ENCODE results near the gene MEG3. TPM values are rescaled to one million over a fixed set of nuclear protein-coding genes. Genes with fewer than 3 reads are reported as not detected.

The MEG3 gene
- total RNA-seq (2014; rRNA removed; shearing (Covaris generic)) = 0.08 TPM in 1 of 2 replicates, not detected in the other
- polyA plus RNA-seq (2015; cell fraction: cytosol; rRNA removed) = not detected in 2 replicates
- polyA plus RNA-seq (2015; cell fraction: nucleus; rRNA removed) = 0.11 TPM in 1 of 2 replicates, not detected in the other

DNA sequence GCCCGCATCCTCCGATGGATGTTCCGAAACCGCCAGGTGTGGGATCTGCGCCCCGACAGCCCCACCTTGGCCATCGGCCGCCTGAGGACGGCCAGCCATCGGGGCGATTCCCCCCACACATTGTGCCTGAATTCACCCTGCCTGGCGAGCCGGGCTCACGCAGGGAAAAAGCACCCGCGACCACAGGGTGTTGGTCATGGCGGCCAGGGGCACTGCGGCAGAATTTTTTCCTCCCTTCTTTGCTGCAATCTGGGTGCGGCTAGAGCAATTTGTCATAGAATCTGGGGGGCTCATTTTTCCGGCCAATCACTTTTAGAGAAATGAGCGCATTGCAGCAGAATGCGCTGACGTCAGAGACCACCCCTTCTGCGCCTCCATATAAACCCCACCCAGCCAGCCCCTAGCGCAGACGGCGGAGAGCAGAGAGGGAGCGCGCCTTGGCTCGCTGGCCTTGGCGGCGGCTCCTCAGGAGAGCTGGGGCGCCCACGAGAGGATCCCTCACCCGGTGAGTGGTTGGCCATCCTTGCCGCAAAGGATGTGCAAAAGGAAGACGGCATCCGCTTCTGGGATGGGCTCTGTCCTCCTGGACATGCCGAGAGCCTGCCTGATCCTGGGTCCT is at the start of gene MEG3:
Gene MEG3, plus strand, starts transcription at position 406 of the 619 bp plus-strand sequence.
- in situ Hi-C loops (cut with HindIII; ENCODE audit: low pct_unique_long_range_greater_than_20kb, low sequenced_read_pairs) = no loop called here
- DNase-seq (ENCODE audit: low read depth, low spot score) = no peak

DNA sequence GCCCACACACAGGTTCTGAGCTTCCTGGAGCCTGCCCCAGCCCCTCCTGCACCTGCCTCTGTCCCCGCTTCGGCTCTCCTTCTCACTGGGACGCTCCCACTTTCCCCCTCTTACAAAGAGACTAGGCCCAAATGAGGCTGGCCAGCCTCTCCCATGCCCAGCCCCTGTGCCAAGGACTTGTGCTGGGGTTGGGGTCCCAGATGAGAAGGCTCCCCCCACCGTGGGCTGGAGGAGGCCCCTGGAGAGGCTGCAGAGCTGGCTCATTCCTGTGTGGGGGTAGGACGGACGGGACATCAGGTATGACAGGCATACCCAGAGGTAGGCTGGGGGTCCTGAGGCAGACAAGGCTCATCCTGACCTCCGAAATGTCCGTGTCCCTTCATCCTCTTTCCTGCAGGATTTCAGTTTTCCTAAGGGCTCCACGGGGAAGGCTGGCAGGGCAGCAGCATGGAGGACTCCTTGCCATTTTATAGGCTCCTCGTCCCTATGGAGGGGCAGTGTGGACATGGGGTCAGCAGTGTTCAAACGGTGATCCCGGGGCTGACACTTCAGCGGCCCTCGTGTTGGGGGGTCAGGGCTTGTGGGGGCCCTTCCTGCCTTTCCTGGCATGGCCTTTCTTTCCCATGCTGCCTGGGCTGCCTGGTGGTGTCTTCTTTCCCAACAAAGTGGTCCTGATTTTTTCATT is 49.1 kb upstream of the MEG3 start:
- in situ Hi-C loops (cut with HindIII; ENCODE audit: low pct_unique_long_range_greater_than_20kb, low sequenced_read_pairs) = no loop called here
- no peak for DNase-seq (ENCODE audit: low read depth, low spot score)

DNA sequence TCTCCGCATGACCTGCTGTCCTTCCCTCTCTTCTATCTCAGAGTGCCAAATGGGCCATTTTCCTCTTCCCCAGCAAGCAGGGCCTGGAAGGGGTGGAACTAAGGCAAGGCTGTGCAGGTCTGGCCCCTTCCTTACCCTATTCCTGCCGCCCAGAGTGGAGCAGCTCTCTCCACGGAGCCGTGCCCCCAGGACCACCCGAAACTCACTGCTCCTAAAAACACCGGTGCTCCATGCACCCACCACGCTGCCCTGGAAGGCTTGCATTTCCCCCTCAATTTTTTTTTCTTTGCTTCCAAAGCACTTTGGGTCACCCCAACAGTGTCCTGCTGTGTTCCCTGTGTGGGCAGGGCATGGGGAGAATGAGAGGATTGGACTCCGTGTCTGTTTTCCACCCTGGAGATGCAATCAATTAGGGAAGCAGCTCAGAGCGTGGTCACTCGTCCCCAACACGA is 48.5 kb upstream of the MEG3 start:
- in situ Hi-C loops (cut with HindIII; ENCODE audit: low pct_unique_long_range_greater_than_20kb, low sequenced_read_pairs) = no loop called here

DNA sequence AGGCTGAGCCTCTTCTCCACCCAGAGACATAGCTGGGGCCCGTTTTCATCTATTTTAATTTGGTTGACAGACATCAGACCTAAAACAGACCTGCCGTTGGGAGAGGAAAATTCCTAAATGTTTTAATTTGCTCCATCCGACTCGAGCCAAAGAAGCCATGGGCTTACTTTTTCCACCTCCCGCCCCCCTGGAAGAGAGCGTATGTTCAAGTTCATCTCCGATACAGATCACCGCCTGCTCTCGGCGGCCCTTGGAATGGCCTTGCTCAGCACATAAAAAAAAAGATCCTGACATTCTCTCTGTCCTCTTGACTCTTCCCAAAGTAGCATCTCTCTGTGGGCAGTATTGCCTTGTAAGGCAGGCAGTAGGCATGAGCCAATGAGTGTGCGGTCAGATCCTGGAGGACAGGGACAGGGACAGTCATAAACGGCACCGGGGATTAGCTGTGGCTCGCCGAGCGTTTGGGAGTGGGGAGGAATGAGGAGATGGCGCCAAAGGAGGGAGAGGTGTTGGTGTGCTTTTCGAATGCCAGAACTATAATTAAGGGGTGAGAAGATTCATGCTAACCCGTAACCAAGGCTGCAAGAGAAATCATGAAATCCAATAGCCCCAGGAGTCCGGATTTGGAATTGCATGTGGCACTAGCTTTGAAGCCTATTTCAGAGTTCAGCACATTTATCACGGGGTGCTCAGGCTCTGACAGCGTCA is 47.9 kb upstream of the MEG3 start:
- in situ Hi-C loops (cut with HindIII; ENCODE audit: low pct_unique_long_range_greater_than_20kb, low sequenced_read_pairs) = no loop called here

More for the DNA sequence above, 48.5 kb upstream of the MEG3 start:
- DNase-seq (ENCODE audit: low read depth, low spot score) = no peak

GRCh38 chr14:100778526-100778882 is 47.4 kb upstream of the MEG3 start:
- DNase-seq (ENCODE audit: low read depth, low spot score) = no peak
- in situ Hi-C loops (cut with HindIII; ENCODE audit: low pct_unique_long_range_greater_than_20kb, low sequenced_read_pairs) = no loop called here

More for the DNA sequence above, 47.9 kb upstream of the MEG3 start:
- no peak for DNase-seq (ENCODE audit: low read depth, low spot score)

DNA sequence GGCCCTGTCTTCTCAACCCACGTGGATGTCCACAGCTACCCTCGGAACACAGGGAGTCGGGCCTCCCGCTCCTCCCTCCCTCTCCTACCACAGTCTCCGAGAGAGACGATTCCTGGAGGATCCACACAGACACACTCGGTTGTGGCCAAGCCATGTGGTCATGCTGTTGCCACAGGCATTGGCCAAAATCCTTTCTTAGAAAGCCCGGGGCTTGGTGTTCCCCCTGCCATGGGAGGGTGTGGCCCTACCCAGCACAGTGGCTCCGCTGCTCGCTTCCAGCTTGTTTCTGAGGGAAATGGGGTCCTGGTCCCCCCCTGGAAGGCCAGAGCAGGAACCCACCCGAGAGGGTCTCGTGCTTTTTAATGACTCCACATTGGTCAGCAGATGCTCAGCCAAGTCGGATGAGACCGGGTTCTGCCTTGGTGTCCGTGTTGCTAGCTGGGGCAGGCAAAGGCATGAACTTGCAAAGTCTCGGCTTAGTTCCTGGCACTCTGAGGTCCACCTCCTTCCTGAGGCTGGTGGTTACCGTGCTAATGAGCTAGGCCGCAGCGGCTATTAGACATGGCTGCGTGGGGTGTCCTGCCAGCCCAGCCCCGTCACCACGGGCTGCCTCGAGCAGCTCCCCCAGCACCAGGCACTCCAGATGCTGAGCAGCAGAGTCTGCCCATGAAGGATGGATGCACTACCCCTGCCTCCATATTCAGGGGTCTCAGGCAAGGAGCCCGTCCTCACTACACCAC is 46.8 kb upstream of the MEG3 start:
- in situ Hi-C loops (cut with HindIII; ENCODE audit: low pct_unique_long_range_greater_than_20kb, low sequenced_read_pairs) = no loop called here
- DNase-seq (ENCODE audit: low read depth, low spot score) = no peak

DNA sequence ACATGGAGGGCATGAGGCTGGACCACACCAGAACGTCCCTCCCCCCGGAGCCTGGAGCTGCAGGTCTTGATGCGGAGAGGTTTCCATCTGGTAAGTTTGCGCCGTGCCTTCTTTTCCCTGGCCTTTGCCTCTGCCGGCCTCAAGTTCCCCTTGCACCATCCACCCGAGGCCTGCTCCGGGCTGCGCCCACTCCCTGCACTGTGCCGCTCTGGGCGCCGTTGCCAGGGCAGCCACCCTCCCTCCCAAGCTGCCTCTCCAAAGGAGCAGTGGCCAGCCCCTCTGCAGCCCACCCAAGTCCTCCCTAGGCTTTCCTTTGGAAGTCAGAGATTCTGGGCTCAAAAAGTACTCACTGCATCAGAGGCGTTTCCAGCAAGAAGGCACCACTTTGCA is 46.2 kb upstream of the MEG3 start:
- DNase-seq (ENCODE audit: low read depth, low spot score) = no peak

DNA sequence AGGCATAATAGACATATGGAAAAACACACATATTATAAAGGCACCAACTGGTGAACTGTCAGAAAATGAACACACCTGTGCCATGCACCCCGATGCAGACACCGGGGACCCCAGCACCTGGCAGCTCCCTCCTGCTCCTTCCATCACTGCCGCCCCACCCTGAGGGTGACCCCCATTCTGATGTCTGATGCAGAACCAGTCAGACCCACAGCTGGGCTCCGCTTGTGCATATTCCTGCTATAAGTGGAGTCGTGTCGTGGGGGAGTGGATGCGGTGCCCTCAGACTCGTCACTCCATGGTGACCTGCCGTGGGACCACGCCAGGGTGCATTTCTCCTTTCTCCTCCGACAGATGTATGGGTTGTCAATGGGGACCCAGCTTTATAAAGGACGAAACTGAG is 45.7 kb upstream of the MEG3 start:
- in situ Hi-C loops (cut with HindIII; ENCODE audit: low pct_unique_long_range_greater_than_20kb, low sequenced_read_pairs) = no loop called here
- DNase-seq (ENCODE audit: low read depth, low spot score) = no peak

More for the DNA sequence above, 46.2 kb upstream of the MEG3 start:
- in situ Hi-C loops (cut with HindIII; ENCODE audit: low pct_unique_long_range_greater_than_20kb, low sequenced_read_pairs) = no loop called here

GRCh38 chr14:100780646-100781355 is 45.1 kb upstream of the MEG3 start:
- in situ Hi-C loops (cut with HindIII; ENCODE audit: low pct_unique_long_range_greater_than_20kb, low sequenced_read_pairs) = no loop called here
- DNase-seq (ENCODE audit: low read depth, low spot score) = no peak

DNA sequence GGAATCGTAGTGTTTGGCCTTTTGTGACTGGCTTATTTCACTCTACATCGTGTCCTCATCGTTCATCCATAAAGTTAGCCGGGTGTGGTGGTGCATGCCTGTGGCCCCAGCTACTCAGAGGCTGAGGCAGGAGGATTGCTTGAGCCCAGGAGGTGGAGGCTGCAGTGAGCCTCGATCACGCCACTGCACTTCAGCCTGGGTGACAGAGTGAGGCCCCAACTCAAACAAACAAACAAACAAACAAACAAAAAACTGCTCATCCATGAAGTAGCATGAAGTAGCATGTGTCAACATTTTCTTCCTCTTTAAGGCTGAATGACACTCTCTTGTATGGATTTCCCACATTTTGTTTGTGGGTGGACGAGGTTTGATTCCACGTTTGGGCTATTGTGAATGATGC is 44.0 kb upstream of the MEG3 start:
- DNase-seq (ENCODE audit: low read depth, low spot score) = no peak
- in situ Hi-C loops (cut with HindIII; ENCODE audit: low pct_unique_long_range_greater_than_20kb, low sequenced_read_pairs) = no loop called here

DNA sequence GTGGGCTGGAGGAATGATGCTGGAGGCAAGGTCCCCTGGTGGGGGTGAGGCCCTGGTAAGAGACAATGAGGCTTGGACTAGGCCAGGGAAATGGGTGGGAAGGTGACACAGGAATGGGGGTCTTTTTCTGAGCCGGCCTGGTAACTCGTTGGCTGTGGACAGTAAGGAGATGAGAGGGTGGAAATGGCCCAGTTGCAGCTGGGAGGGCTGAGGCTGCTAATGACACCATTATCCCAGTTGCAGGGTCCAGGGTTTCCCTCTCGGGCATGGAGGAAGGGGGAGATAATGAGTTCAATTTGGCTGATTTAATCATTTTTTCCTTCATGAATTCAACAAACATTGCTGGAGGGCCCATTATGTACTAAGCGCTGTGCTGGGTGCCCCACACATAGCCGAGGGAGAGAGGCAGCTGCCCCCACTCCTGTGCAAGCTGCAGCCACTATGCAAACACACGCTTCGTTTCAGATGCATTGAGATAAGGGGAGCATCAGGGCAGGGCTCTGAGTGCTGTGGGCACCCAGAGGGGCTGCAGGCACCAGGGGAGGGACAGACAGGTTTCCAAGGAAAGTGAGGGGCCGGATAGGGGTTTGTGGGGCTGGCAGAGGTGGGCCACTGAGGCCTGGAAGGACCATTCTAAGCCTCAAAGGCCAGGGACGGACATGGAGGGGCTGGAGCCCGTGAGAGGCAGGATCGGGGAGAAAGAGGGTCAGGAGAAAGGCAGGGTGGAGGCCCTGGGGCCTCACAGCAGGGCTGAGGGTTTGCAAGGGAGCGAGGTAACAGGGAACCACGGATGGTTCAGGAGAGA is 43.2 kb upstream of the MEG3 start:
- no peak for DNase-seq (ENCODE audit: low read depth, low spot score)
- in situ Hi-C loops (cut with HindIII; ENCODE audit: low pct_unique_long_range_greater_than_20kb, low sequenced_read_pairs) = no loop called here

DNA sequence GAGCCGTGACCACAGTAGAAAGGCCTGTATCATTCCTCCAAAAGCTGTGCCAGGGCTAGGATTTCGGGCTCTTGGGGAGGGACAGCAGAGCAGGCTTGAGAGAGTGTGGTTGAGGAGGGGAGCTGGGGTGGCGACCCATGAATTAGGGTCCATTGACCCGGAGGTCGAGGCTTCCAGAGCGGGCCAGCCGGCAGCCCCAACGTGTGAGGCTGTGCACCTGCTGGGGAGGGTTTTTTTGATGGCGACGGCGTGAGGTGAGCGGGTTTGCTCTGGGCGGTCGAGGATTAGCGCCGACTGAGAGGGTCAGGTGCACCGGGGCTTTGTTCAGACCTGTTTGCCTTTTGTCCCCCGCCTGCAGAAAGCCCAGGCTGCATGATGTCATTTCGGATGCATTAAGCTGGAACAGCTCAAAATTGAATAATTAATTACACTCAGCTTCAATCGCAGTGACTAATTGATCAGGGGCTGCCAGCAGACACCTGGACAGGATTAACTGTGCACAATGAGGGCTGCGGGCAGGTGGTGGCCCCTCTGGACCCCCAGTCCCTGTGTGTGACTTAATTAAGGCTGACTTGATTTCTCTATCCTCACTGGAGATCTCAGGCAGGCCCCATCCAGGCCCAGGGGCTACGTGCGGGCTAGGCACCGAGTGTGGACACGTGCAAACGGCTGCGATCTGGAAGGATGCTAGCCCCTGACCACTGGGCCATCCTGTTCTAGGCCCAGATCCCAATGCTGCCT is 42.1 kb upstream of the MEG3 start:
- in situ Hi-C loops (cut with HindIII; ENCODE audit: low pct_unique_long_range_greater_than_20kb, low sequenced_read_pairs) = no loop called here
- DNase-seq (ENCODE audit: low read depth, low spot score) = no peak

DNA sequence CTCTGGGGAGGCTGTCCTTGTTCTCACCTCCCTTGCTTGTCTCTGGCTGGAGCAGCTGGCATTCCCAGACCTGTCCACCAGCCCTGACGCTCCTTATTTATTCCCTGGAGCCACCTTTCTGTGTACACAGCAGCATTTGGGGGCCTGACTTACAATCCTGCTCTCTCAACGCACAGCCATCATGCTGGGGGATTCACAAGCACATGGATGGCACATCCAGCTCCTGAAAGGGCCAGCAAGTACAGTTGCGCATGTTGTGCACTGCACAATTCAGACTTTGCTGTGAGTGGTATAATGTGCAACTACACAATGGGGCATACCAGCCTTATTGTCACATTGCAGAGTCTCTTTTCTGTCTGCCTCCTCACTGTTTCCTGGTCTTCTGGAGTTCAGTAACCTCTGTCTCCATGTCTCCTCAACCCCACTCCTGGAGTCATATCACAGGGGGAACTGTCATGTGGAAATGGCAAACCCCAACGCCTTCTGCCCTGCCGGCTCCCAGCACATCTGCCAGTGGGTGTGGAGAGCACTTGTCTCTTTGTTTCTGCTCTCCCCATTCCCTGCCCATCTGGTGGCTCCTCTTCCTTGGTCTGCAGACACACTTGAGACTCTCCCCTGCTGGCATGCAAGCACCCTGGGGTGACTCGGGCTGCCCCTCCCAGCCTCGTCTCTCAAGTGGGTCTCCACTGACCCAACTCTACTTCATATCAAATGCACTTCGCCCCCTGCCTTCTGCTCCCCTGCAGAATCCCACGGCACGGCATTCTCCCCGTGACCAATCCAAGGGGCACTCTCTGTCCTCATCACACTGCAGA is 41.2 kb upstream of the MEG3 start:
- DNase-seq (ENCODE audit: low read depth, low spot score) = no peak
- in situ Hi-C loops (cut with HindIII; ENCODE audit: low pct_unique_long_range_greater_than_20kb, low sequenced_read_pairs) = no loop called here

DNA sequence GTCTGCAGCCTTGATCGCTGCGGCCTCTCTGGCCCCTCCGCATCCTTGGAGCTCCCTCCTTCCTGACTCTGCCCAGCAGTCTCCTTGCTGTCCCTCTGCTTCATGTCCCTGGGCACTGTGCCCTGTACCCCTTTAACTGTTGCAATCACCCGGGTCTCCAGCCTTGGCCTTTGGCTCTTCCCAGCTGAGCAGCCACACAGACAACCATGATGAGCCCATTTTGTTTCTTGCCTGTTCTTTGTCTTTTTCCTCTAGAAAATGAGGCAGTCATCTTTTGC is 40.6 kb upstream of the MEG3 start:
- in situ Hi-C loops (cut with HindIII; ENCODE audit: low pct_unique_long_range_greater_than_20kb, low sequenced_read_pairs) = no loop called here
- no peak for DNase-seq (ENCODE audit: low read depth, low spot score)

GRCh38 chr14:100785626-100786025 is 40.3 kb upstream of the MEG3 start:
- in situ Hi-C loops (cut with HindIII; ENCODE audit: low pct_unique_long_range_greater_than_20kb, low sequenced_read_pairs) = no loop called here
- no peak for DNase-seq (ENCODE audit: low read depth, low spot score)

GRCh38 chr14:100786131-100786530 is 39.8 kb upstream of the MEG3 start:
- in situ Hi-C loops (cut with HindIII; ENCODE audit: low pct_unique_long_range_greater_than_20kb, low sequenced_read_pairs) = no loop called here
- peak; percentile 76 for DNase-seq (ENCODE audit: low read depth, low spot score)

Data from SK-MEL-5 (cell line).